NOMO-1 (cell line): ENCODE data around the gene MGRN1.

ENCODE experiments used
- DNase-seq, 2 experiments: peaks; one replicate each; lab custom pipeline; 2025; ENCODE audit not compliant: unreplicated experiment in 2 of 2; lab: John Stamatoyannopoulos, UW

Gene MGRN1

GRCh38 chr16:4618645-4619418, 5.8 kb upstream of the MGRN1 start:
- no peak for DNase-seq

- DNase-seq = peak in 1 of 2 experiments; percentile 35
Observed at GRCh38 chr16:4623593-4623992, 1.0 kb upstream of the MGRN1 start.

- DNase-seq = peak; percentile 49 to 64
Observed at GRCh38 chr16:4624827-4625559, 367 bp downstream of the MGRN1 start.

GRCh38 chr16:4625560-4626159, 1.0 kb downstream of the MGRN1 start:
- DNase-seq = peak in 1 of 2 experiments; percentile 64

GRCh38 chr16:4626396-4626795, 1.8 kb downstream of the MGRN1 start:
- DNase-seq = no peak

- DNase-seq = no peak
Observed at GRCh38 chr16:4628283-4628682, 3.7 kb downstream of the MGRN1 start.

GRCh38 chr16:4631444-4631843, 6.8 kb downstream of the MGRN1 start:
- no peak for DNase-seq

- DNase-seq = no peak
Observed at GRCh38 chr16:4633910-4634635, 9.4 kb downstream of the MGRN1 start.

- no peak for DNase-seq
Observed at GRCh38 chr16:4634768-4635167, 10.1 kb downstream of the MGRN1 start.

- no peak for DNase-seq
Observed at GRCh38 chr16:4636196-4636595, 11.6 kb downstream of the MGRN1 start.

GRCh38 chr16:4637501-4638166, 13.0 kb downstream of the MGRN1 start:
- DNase-seq = no peak

GRCh38 chr16:4639899-4640509, 15.4 kb downstream of the MGRN1 start:
- DNase-seq = no peak

- no peak for DNase-seq
Observed at GRCh38 chr16:4640572-4641305, 16.1 kb downstream of the MGRN1 start.

- DNase-seq = no peak
Observed at GRCh38 chr16:4641306-4641687, 16.7 kb downstream of the MGRN1 start.

- no peak for DNase-seq
Observed at GRCh38 chr16:4641895-4642294, 17.3 kb downstream of the MGRN1 start.

- no peak for DNase-seq
Observed at GRCh38 chr16:4646773-4647643, 22.4 kb downstream of the MGRN1 start.

GRCh38 chr16:4647644-4647980, 23.0 kb downstream of the MGRN1 start:
- no peak for DNase-seq

GRCh38 chr16:4648917-4649316, 24.3 kb downstream of the MGRN1 start:
- DNase-seq = no peak
